ENCODE results near the gene LCE3B. TPM values are rescaled to one million over a fixed set of nuclear protein-coding genes. Genes with fewer than 3 reads are reported as not detected.
"Not testable (repeated sequence)": the region's sequence is repeated elsewhere in the genome, so short reads cannot be mapped to it uniquely, and the experiment has no call there.

Gene LCE3B
- total RNA-seq (2014; rRNA removed; shearing (Covaris generic)), result not detected in 2 replicates

GRCh38 chr1:152613511-152613910 lies at the start of gene LCE3B:
Gene LCE3B, plus strand, starts transcription at chr1:152613811. Its CDS starts 0 bp downstream, at chr1:152613811.
- no peak for DNase-seq
- Histone ChIP-seq H3K4me3 (ENCODE audit: insufficient read depth, low read depth, low read length) (no peak within 1 kb of the TSS), H3K27me3 (ENCODE audit: control insufficient read depth, insufficient read depth, low read length) (no peaks in the 10 kb centered on the region), H3K36me3 (replicated peaks; ENCODE audit: control insufficient read depth, insufficient read depth, low read length) (no peaks in the 10 kb centered on the region)

- no peak overlapping the region for H3K4me3 ChIP-seq (ENCODE audit: insufficient read depth, low read depth, low read length)
- no peak for DNase-seq
These were observed 48.5 kb upstream of the LCE3B start for GRCh38 chr1:152565115-152565514.

GRCh38 chr1:152565535-152566215 lies 47.9 kb upstream of the LCE3B start:
- H3K4me3 ChIP-seq (ENCODE audit: insufficient read depth, low read depth, low read length), result no peak overlapping the region
- no peaks in the 10 kb centered on the region for H3K27me3 ChIP-seq (ENCODE audit: control insufficient read depth, insufficient read depth, low read length)
- no peaks in the 10 kb centered on the region for H3K36me3 ChIP-seq (replicated peaks; ENCODE audit: control insufficient read depth, insufficient read depth, low read length)
- DNase-seq, result no peak

More at GRCh38 chr1:152565115-152565514, 48.5 kb upstream of the LCE3B start:
- no peaks in the 10 kb centered on the region for H3K27me3 ChIP-seq (ENCODE audit: control insufficient read depth, insufficient read depth, low read length)
- H3K36me3 ChIP-seq (replicated peaks; ENCODE audit: control insufficient read depth, insufficient read depth, low read length), result no peaks in the 10 kb centered on the region

- no peaks in the 10 kb centered on the region for H3K27me3 ChIP-seq (ENCODE audit: control insufficient read depth, insufficient read depth, low read length)
- H3K36me3 ChIP-seq (replicated peaks; ENCODE audit: control insufficient read depth, insufficient read depth, low read length), result no peaks in the 10 kb centered on the region
- H3K4me3 ChIP-seq (ENCODE audit: insufficient read depth, low read depth, low read length), result no peak within 1 kb of the TSS
- peak; percentile 0 for DNase-seq
These were observed 46.9 kb upstream of the LCE3B start, which contains the start of gene LCE3E for GRCh38 chr1:152566681-152567080. Gene LCE3E, minus strand, starts transcription at chr1:152566780. Its CDS starts 572 bp downstream, at chr1:152566208.

- Histone ChIP-seq H3K36me3 (replicated peaks; ENCODE audit: control insufficient read depth, insufficient read depth, low read length) (no peaks in the 10 kb centered on the region), H3K4me3 (ENCODE audit: insufficient read depth, low read depth, low read length) (no peak overlapping the region), H3K27me3 (ENCODE audit: control insufficient read depth, insufficient read depth, low read length) (no peaks in the 10 kb centered on the region)
- DNase-seq, result peak; percentile 1
These were observed 36.4 kb upstream of the LCE3B start for GRCh38 chr1:152577168-152577567.

- H3K27me3 ChIP-seq (ENCODE audit: control insufficient read depth, insufficient read depth, low read length); H3K36me3 ChIP-seq (replicated peaks; ENCODE audit: control insufficient read depth, insufficient read depth, low read length); H3K4me3 ChIP-seq (ENCODE audit: insufficient read depth, low read depth, low read length): not testable (repeated sequence)
- DNase-seq, result peak; percentile 1
These were observed 34.1 kb upstream of the LCE3B start for GRCh38 chr1:152579526-152579925.

GRCh38 chr1:152580433-152580832 lies 33.2 kb upstream of the LCE3B start, which contains the start of gene LCE3D:
Gene LCE3D, minus strand, starts transcription at chr1:152580516. Its CDS starts 580 bp downstream, at chr1:152579936.
- H3K4me3 ChIP-seq (ENCODE audit: insufficient read depth, low read depth, low read length), result no peak within 1 kb of the TSS
- DNase-seq, result peak; percentile 1
- no peaks in the 10 kb centered on the region for H3K27me3 ChIP-seq (ENCODE audit: control insufficient read depth, insufficient read depth, low read length)
- H3K36me3 ChIP-seq (replicated peaks; ENCODE audit: control insufficient read depth, insufficient read depth, low read length), result no peaks in the 10 kb centered on the region

GRCh38 chr1:152582647-152583046 lies 31.0 kb upstream of the LCE3B start:
- Histone ChIP-seq H3K4me3 (ENCODE audit: insufficient read depth, low read depth, low read length) (no peak overlapping the region), H3K27me3 (ENCODE audit: control insufficient read depth, insufficient read depth, low read length) (no peaks in the 10 kb centered on the region), H3K36me3 (replicated peaks; ENCODE audit: control insufficient read depth, insufficient read depth, low read length) (no peaks in the 10 kb centered on the region)
- DNase-seq, result peak; percentile 1

- no peak overlapping the region for H3K4me3 ChIP-seq (ENCODE audit: insufficient read depth, low read depth, low read length)
- H3K36me3 ChIP-seq (replicated peaks; ENCODE audit: control insufficient read depth, insufficient read depth, low read length), result no peaks in the 10 kb centered on the region
- no peak for DNase-seq
- no peaks in the 10 kb centered on the region for H3K27me3 ChIP-seq (ENCODE audit: control insufficient read depth, insufficient read depth, low read length)
These were observed 28.0 kb upstream of the LCE3B start for GRCh38 chr1:152585586-152585985.

GRCh38 chr1:152596986-152597385 lies 16.6 kb upstream of the LCE3B start:
- H3K4me3 ChIP-seq (ENCODE audit: insufficient read depth, low read depth, low read length), result no peak overlapping the region
- DNase-seq, result no peak

GRCh38 chr1:152599934-152600333 lies 13.7 kb upstream of the LCE3B start, which contains the start of gene LCE3C:
Gene LCE3C, plus strand, starts transcription at chr1:152600234. Its CDS starts 498 bp downstream, at chr1:152600732.
- Histone ChIP-seq H3K4me3 (ENCODE audit: insufficient read depth, low read depth, low read length) (no peak within 1 kb of the TSS), H3K36me3 (replicated peaks; ENCODE audit: control insufficient read depth, insufficient read depth, low read length) (no peaks in the 10 kb centered on the region), H3K27me3 (ENCODE audit: control insufficient read depth, insufficient read depth, low read length) (no peaks in the 10 kb centered on the region)
- DNase-seq, result no peak

More at GRCh38 chr1:152596986-152597385, 16.6 kb upstream of the LCE3B start:
- Histone ChIP-seq H3K27me3 (ENCODE audit: control insufficient read depth, insufficient read depth, low read length) (no peaks in the 10 kb centered on the region), H3K36me3 (replicated peaks; ENCODE audit: control insufficient read depth, insufficient read depth, low read length) (no peaks in the 10 kb centered on the region)

GRCh38 chr1:152621993-152622392 lies 8.4 kb downstream of the LCE3B start:
- Histone ChIP-seq H3K27me3 (ENCODE audit: control insufficient read depth, insufficient read depth, low read length) (no peaks in the 10 kb centered on the region), H3K4me3 (ENCODE audit: insufficient read depth, low read depth, low read length) (no peak overlapping the region), H3K36me3 (replicated peaks; ENCODE audit: control insufficient read depth, insufficient read depth, low read length) (no peaks in the 10 kb centered on the region)
- no peak for DNase-seq

- Histone ChIP-seq H3K4me3 (ENCODE audit: insufficient read depth, low read depth, low read length) (no peak within 1 kb of the TSS), H3K36me3 (replicated peaks; ENCODE audit: control insufficient read depth, insufficient read depth, low read length) (no peaks in the 10 kb centered on the region), H3K27me3 (ENCODE audit: control insufficient read depth, insufficient read depth, low read length) (no peaks in the 10 kb centered on the region)
- no peak for DNase-seq
These were observed 9.2 kb downstream of the LCE3B start, which contains the start of gene LCE3A for GRCh38 chr1:152622803-152623202. Gene LCE3A, minus strand, starts transcription at chr1:152623103. Its CDS starts 0 bp downstream, at chr1:152623103.

- no peaks in the 10 kb centered on the region for H3K27me3 ChIP-seq (ENCODE audit: control insufficient read depth, insufficient read depth, low read length)
- no peak for DNase-seq
These were observed 9.7 kb downstream of the LCE3B start for GRCh38 chr1:152623203-152623844.

GRCh38 chr1:152626744-152627143 lies 13.1 kb downstream of the LCE3B start:
- no peak for DNase-seq
- Histone ChIP-seq H3K27me3 (ENCODE audit: control insufficient read depth, insufficient read depth, low read length) (no peaks in the 10 kb centered on the region), H3K36me3 (replicated peaks; ENCODE audit: control insufficient read depth, insufficient read depth, low read length) (no peaks in the 10 kb centered on the region), H3K4me3 (ENCODE audit: insufficient read depth, low read depth, low read length) (no peak overlapping the region)

More at GRCh38 chr1:152623203-152623844, 9.7 kb downstream of the LCE3B start:
- Histone ChIP-seq H3K4me3 (ENCODE audit: insufficient read depth, low read depth, low read length) (no peak overlapping the region), H3K36me3 (replicated peaks; ENCODE audit: control insufficient read depth, insufficient read depth, low read length) (no peaks in the 10 kb centered on the region)
